ENCODE results near the gene NT5E.

DNA sequence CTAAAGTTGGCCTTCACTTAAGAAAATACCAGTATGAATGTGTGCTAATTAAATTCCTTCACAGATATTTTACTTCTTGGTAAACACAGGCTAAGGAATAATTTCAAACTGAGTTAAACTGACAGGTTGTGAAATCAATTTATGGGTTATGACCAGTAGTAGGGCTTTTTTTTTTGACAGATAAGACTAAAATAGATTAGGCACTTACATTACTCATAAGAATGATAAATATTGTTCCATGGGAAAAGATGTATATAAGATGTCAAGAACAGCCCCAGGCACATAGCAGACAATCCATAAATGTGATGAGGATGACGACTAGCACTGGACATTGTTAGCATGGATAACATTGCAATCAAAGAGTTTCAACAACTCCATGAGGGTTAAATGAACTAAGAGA lies 22.9 kb downstream of the NT5E start:
- TF ChIP-seq POLR2AphosphoS5 (IDR thresholded peaks at IDR 0.05) (no peak), POLR2A (IDR thresholded peaks at IDR 0.05) (no peak)
- TF ChIP-seq, protein P1, sequence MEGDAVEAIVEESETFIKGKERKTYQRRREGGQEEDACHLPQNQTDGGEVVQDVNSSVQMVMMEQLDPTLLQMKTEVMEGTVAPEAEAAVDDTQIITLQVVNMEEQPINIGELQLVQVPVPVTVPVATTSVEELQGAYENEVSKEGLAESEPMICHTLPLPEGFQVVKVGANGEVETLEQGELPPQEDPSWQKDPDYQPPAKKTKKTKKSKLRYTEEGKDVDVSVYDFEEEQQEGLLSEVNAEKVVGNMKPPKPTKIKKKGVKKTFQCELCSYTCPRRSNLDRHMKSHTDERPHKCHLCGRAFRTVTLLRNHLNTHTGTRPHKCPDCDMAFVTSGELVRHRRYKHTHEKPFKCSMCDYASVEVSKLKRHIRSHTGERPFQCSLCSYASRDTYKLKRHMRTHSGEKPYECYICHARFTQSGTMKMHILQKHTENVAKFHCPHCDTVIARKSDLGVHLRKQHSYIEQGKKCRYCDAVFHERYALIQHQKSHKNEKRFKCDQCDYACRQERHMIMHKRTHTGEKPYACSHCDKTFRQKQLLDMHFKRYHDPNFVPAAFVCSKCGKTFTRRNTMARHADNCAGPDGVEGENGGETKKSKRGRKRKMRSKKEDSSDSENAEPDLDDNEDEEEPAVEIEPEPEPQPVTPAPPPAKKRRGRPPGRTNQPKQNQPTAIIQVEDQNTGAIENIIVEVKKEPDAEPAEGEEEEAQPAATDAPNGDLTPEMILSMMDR (IDR thresholded peaks at IDR 0.05): no peak
